H1 (cell line): ENCODE data around the gene COL4A4. TPM values are rescaled to one million over a fixed set of nuclear protein-coding genes. Genes with fewer than 3 reads are reported as not detected.

ENCODE experiments used
- BCL11A ChIP-seq, 2 experiments: IDR thresholded peaks; one replicate each; pipeline ENCODE4 v1.6.1; 2011; ENCODE audit warnings: low read depth in 2 of 2, low read length in 2 of 2, mild to moderate bottlenecking in 2 of 2
- CEBPB ChIP-seq: IDR thresholded peaks from 2 replicates; pipeline ENCODE4 v1.6.1; 2012; ENCODE audit warnings: low read depth, low read length
- CHD2 ChIP-seq: IDR thresholded peaks from 2 replicates; pipeline ENCODE4 v1.6.1; 2012; ENCODE audit warnings: low read length, improper control_type of control experiment
- CREB1 ChIP-seq: IDR thresholded peaks from 2 replicates; pipeline ENCODE4 v1.6.1; 2012; ENCODE audit warnings: inconsistent platforms
- EP300 ChIP-seq, 2 experiments: IDR thresholded peaks; 1 replicate in 1 of 2; 2 replicates in 1 of 2; pipeline ENCODE4 v1.6.1; 2011 to 2012; ENCODE audit warnings: low read depth in 2 of 2, low read length in 2 of 2, mild to moderate bottlenecking in 2 of 2, borderline replicate concordance in 1 of 2, inconsistent platforms in 1 of 2, moderate library complexity in 1 of 2
- MAFK ChIP-seq: IDR thresholded peaks from 2 replicates; pipeline ENCODE4 v1.6.1; 2012; ENCODE audit warnings: low read depth, mild to moderate bottlenecking, improper control_type of control experiment, low read length
- NANOG ChIP-seq: IDR thresholded peaks from 2 replicates; pipeline ENCODE4 v1.6.1; 2011; ENCODE audit warnings: low read length, low read depth, mild to moderate bottlenecking, inconsistent platforms; ENCODE audit not compliant: insufficient read depth, poor library complexity, severe bottlenecking
- SIX5 ChIP-seq: IDR thresholded peaks from 2 replicates; pipeline ENCODE4 v1.6.1; 2011; ENCODE audit warnings: mild to moderate bottlenecking, low read depth, low read length
- TBP ChIP-seq: IDR thresholded peaks from 2 replicates; pipeline ENCODE4 v1.6.1; 2011; ENCODE audit warnings: low read depth, low read length, improper control_type of control experiment
- USF2 ChIP-seq: IDR thresholded peaks from 2 replicates; pipeline ENCODE4 v1.6.1; 2011; ENCODE audit warnings: low read length, improper control_type of control experiment
- polyA plus RNA-seq, 7 experiments: library from polyadenylated mRNA; depleted of rRNA in 3 of 7; stranded (reverse) in 5 of 7; unstranded in 2 of 7; fragments of >200 nt in 5 of 7; fragments of 200-250 nt in 2 of 7; gene quantifications; 1 replicate in 5 of 7; 2 replicates in 1 of 7; 4 replicates in 1 of 7; pipeline versions ENCODE4 v1.2.1 to v1.2.3, GENCODE V29; 2011 to 2013; ENCODE audit warnings: missing spikeins in 2 of 7, mixed read lengths in 2 of 7
- total RNA-seq: library from RNA; stranded (reverse); fragmentation: NEBNext Ultra II Directional; extraction: Animal tissue kit (Norgen Biotek cat#: 25700); gene quantifications from 2 replicates; pipeline ENCODE4 v1.2.1, GENCODE V29; 2021
- TF ChIP-seq, protein P1 (sequence below): IDR thresholded peaks from 2 replicates; pipeline ENCODE4 v1.6.1; 2011; ENCODE audit warnings: low read depth, mild to moderate bottlenecking, low read length; ENCODE audit not compliant: insufficient read depth
- TF ChIP-seq, protein P2 (sequence below): IDR thresholded peaks from 2 replicates; pipeline ENCODE4 v1.6.1; 2012; ENCODE audit warnings: inconsistent platforms

COL4A4 gene
- total and polyA plus RNA-seq, 2 of the 8 experiments (the other 6 are each of a cell fraction or from before 2014, with no cell fraction given), result 0.33 to 1.7 TPM

GRCh38 chr2:227106845-227107759, 56.9 kb downstream of the COL4A4 start (continued):
- TF ChIP-seq, protein P1, sequence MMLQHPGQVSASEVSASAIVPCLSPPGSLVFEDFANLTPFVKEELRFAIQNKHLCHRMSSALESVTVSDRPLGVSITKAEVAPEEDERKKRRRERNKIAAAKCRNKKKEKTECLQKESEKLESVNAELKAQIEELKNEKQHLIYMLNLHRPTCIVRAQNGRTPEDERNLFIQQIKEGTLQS, result no peak
- TF ChIP-seq NANOG (no peak), CREB1 (0 out of 2 replicates have a peak, but pooled peaks have one; percentile 8), BCL11A (IDR thresholded peaks at IDR 0.05; ENCODE audit: low read depth in 2 of 2, low read length in 2 of 2) (no peak), MAFK (no peak), TBP (no peak), USF2 (no peak), EP300 (IDR thresholded peaks at IDR 0.05; ENCODE audit: borderline replicate concordance in 1 of 2, low read depth in 2 of 2, low read length in 2 of 2) (no peak), CHD2 (no peak), SIX5 (no peak), CEBPB (peak; percentile 83)
- TF ChIP-seq, protein P2, sequence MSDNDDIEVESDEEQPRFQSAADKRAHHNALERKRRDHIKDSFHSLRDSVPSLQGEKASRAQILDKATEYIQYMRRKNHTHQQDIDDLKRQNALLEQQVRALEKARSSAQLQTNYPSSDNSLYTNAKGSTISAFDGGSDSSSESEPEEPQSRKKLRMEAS, result no peak
